Breast epithelium (tissue), 3 donors: ENCODE data around the gene ANKRD11.

ENCODE experiments used
- CTCF ChIP-seq, 3 donors: fragments of 450-650 bp; IDR thresholded peaks; one replicate each; pipeline ENCODE4 v1.5.1; 2016 to 2017; ENCODE audit warnings: antibody characterized with exemption in 3 of 3, mild to moderate bottlenecking in 3 of 3, moderate library complexity in 3 of 3
- POLR2A ChIP-seq: fragments of 450-650 bp; IDR thresholded peaks from one replicate; pipeline ENCODE4 v1.6.1; 2016; ENCODE audit warnings: antibody characterized with exemption, mild to moderate bottlenecking, moderate library complexity

DNA sequence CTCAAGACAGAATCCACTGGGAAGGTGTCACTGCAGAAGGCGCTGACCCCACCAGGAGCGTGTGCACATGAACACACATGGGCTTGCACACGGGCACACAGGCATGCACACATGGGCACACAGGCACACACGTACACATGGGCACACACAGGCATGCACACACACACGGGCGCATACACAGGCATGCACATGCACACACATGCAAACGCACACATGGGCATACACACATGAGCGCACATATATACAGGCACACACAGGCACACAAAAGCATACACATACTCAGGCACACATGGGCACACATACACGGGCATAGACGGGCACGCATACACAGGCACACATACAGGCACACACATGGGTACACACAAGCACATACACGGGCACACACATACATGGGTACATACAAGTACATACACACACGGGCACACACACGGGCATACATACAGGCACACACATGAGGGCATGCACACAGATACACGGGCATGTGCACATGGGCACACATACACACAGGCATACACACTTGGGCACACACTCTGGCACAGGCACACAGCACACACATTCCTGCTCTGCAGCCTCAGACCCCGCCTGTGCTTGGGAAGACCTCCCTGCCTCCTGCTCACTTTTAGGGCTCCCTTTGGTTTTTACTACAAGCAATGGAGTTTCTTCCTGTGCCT, 186.0 kb downstream of the ANKRD11 start:
- TF ChIP-seq POLR2A, result no peak
- TF ChIP-seq CTCF (IDR thresholded peaks at IDR 0.05), result no peak
